ENCODE data around the gene TIAM1. TPM values are rescaled to one million over a fixed set of nuclear protein-coding genes. Genes with fewer than 3 reads are reported as not detected.

Gene TIAM1
- total RNA-seq, 1 donor from 2014 or later: 8.4 TPM

- Histone ChIP-seq H3K27me3 (ENCODE audit: control insufficient read depth, insufficient read depth, low read length) (no peaks in the 10 kb centered on the region), H3K36me3 (ENCODE audit: control insufficient read depth, insufficient read depth, low read length) (no peaks in the 10 kb centered on the region), H3K4me3 (ENCODE audit: low read depth, low read length) (no peak overlapping the region)
- TF ChIP-seq CTCF (IDR thresholded peaks at IDR 0.05; ENCODE audit: insufficient read depth, low read length, severe bottlenecking): no peak
- FAIRE-seq: no peak
- DNase-seq (ENCODE audit: low read depth): no peak
Observed at GRCh38 chr21:31135531-31136184, 208.4 kb downstream of the TIAM1 start.

DNA sequence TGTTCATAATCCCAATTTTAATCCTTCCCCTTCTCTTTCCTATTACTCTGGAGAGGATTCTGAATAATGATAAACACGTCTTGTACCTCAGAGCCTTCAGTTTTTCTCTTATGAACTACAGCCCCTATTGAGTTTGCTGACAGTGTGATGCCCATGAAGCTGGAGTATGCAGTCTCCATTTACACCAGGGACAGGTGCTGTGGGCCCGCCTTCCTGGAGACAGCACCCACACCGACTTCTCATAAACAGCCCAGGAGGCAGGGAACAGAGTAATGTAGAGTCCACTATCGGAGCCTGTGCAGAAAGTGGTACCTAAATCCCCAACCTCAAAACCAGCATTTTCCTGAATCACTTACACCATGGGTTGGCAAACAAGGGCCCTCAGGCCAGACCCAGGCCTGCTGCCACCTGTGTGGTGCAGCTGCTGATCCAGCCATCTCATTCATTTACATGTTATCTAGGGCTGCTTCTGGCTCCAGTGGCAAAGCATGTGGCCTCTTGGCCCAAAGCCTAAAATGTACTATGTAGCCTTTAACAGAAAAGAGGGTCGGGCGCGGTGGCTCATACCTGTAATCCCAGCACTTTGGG, 210.7 kb downstream of the TIAM1 start:
- TF ChIP-seq CTCF (IDR thresholded peaks at IDR 0.05; ENCODE audit: insufficient read depth, low read length, severe bottlenecking): no peak
- no peak for FAIRE-seq
- Histone ChIP-seq H3K36me3 (ENCODE audit: control insufficient read depth, insufficient read depth, low read length) (peaks cover 4% of the 10 kb centered on the region), H3K4me3 (ENCODE audit: low read depth, low read length) (no peak overlapping the region), H3K27me3 (ENCODE audit: control insufficient read depth, insufficient read depth, low read length) (no peaks in the 10 kb centered on the region)
- no peak for DNase-seq (ENCODE audit: low read depth)

DNA sequence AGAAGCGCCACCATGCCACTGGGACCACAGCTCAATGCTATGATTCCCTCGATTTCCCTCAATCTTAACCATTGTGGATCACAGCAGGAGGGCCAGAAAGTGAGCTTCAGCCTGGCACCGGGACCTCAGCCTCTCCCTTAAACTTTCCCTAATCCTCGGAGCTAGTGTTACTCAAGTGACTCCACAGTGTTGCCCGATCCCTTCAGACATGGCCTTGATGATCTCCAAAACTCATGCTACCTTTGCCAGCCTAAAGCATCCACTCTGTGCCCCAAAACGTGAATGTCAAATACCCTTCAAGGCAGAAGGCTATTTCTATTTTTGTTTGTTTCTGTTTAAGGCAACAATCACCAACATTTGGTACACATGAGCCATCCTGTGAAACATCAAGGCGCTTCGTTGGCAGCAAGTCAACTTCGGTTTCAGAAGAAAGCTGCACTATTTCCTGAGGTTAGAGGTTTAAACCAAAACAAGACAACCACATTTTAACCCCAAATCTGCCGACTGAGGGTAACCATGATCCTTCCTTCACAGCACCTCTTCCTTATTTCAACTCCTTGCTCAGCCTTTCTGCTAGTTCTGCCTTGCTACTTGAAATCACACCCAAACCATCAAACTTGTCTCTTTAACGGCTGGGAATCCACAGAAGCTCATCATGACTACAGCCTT, 211.4 kb downstream of the TIAM1 start:
- H3K27me3 ChIP-seq (ENCODE audit: control insufficient read depth, insufficient read depth, low read length): no peaks in the 10 kb centered on the region
- FAIRE-seq (no peak), DNase-seq (ENCODE audit: low read depth) (no peak)
- TF ChIP-seq CTCF (IDR thresholded peaks at IDR 0.05; ENCODE audit: insufficient read depth, low read length, severe bottlenecking): no peak
- H3K36me3 ChIP-seq (ENCODE audit: control insufficient read depth, insufficient read depth, low read length): peaks cover 4% of the 10 kb centered on the region
- H3K4me3 ChIP-seq (ENCODE audit: low read depth, low read length): no peak overlapping the region

GRCh38 chr21:31130821-31131220, 213.2 kb downstream of the TIAM1 start:
- no peak for TF ChIP-seq CTCF (IDR thresholded peaks at IDR 0.05; ENCODE audit: insufficient read depth, low read length, severe bottlenecking)
- Histone ChIP-seq H3K36me3 (ENCODE audit: control insufficient read depth, insufficient read depth, low read length) (peaks cover 5% of the 10 kb centered on the region), H3K27me3 (ENCODE audit: control insufficient read depth, insufficient read depth, low read length) (no peaks in the 10 kb centered on the region), H3K4me3 (ENCODE audit: low read depth, low read length) (no peak overlapping the region)
- DNase-seq (ENCODE audit: low read depth) (no peak), FAIRE-seq (no peak)

GRCh38 chr21:31128234-31128633, 215.8 kb downstream of the TIAM1 start:
- FAIRE-seq (no peak), DNase-seq (ENCODE audit: low read depth) (no peak)
- Histone ChIP-seq H3K36me3 (ENCODE audit: control insufficient read depth, insufficient read depth, low read length) (peaks cover 5% of the 10 kb centered on the region), H3K27me3 (ENCODE audit: control insufficient read depth, insufficient read depth, low read length) (no peaks in the 10 kb centered on the region), H3K4me3 (ENCODE audit: low read depth, low read length) (no peak overlapping the region)
- no peak for TF ChIP-seq CTCF (IDR thresholded peaks at IDR 0.05; ENCODE audit: insufficient read depth, low read length, severe bottlenecking)

Data from bronchial epithelial cell (primary cell).